ENCODE data around the gene CLEC20A. TPM values are rescaled to one million over a fixed set of nuclear protein-coding genes. Genes with fewer than 3 reads are reported as not detected.

CLEC20A gene
- total and polyA plus RNA-seq, 8 donors, result 0.13 to 0.54 (median 0.41) TPM; not detected in 4

GRCh38 chr1:178527117-178527516 lies 30.4 kb upstream of the CLEC20A start:
- H3K27ac ChIP-seq, result no peak overlapping the region
- H3K9me3 ChIP-seq, result no peaks in the 10 kb centered on the region
- H3K27me3 ChIP-seq, result no peaks in the 10 kb centered on the region
- DNase-seq (no peak), ATAC-seq (no peak)
- TF ChIP-seq CTCF (IDR thresholded peaks at IDR 0.05), result no peak
- H3K36me3 ChIP-seq, result no peaks in the 10 kb centered on the region
- peaks cover 0 to 2% of the 10 kb centered on the region in 2 donors for H3K4me1 ChIP-seq
- no peak overlapping the region for H3K4me3 ChIP-seq
- intact Hi-C loops (cut with DNase I), result no loop called here

- no peaks in the 10 kb centered on the region for H3K4me1 ChIP-seq
- no peak for TF ChIP-seq CTCF (IDR thresholded peaks at IDR 0.05)
- no peaks in the 10 kb centered on the region for H3K36me3 ChIP-seq
- H3K4me3 ChIP-seq, result no peak overlapping the region
- DNase-seq (no peak), ATAC-seq (no peak)
- intact Hi-C loops (cut with DNase I), result no loop called here
- H3K27me3 ChIP-seq, result no peaks in the 10 kb centered on the region
- H3K27ac ChIP-seq, result no peak overlapping the region
- H3K9me3 ChIP-seq, result no peaks in the 10 kb centered on the region
These were observed 24.5 kb upstream of the CLEC20A start for GRCh38 chr1:178521241-178521640.

GRCh38 chr1:178520803-178521202 lies 24.0 kb upstream of the CLEC20A start:
- ATAC-seq (no peak), DNase-seq (no peak)
- intact Hi-C loops (cut with DNase I), result no loop called here
- no peak overlapping the region for H3K27ac ChIP-seq
- H3K9me3 ChIP-seq, result no peaks in the 10 kb centered on the region
- H3K4me1 ChIP-seq, result no peaks in the 10 kb centered on the region
- H3K36me3 ChIP-seq, result no peaks in the 10 kb centered on the region
- no peak for TF ChIP-seq CTCF (IDR thresholded peaks at IDR 0.05)
- no peak overlapping the region for H3K4me3 ChIP-seq
- no peaks in the 10 kb centered on the region for H3K27me3 ChIP-seq

- no peak for TF ChIP-seq CTCF (IDR thresholded peaks at IDR 0.05)
- Histone ChIP-seq H3K36me3 (no peaks in the 10 kb centered on the region), H3K27me3 (no peaks in the 10 kb centered on the region), H3K27ac (no peak overlapping the region), H3K9me3 (no peaks in the 10 kb centered on the region), H3K4me1 (no peaks in the 10 kb centered on the region), H3K4me3 (no peak overlapping the region)
- intact Hi-C loops (cut with DNase I), result no loop called here
- ATAC-seq (no peak), DNase-seq (no peak)
These were observed 22.1 kb upstream of the CLEC20A start for GRCh38 chr1:178518894-178519293.

- intact Hi-C loops (cut with DNase I), result no loop called here
- no peak for TF ChIP-seq CTCF (IDR thresholded peaks at IDR 0.05)
- Histone ChIP-seq H3K27ac (no peak overlapping the region), H3K27me3 (no peaks in the 10 kb centered on the region), H3K9me3 (no peaks in the 10 kb centered on the region), H3K4me3 (no peak overlapping the region), H3K4me1 (no peaks in the 10 kb centered on the region), H3K36me3 (no peaks in the 10 kb centered on the region)
- DNase-seq, result no peak
- ATAC-seq, result no peak
These were observed 19.3 kb upstream of the CLEC20A start for GRCh38 chr1:178516110-178516509.
